Neural crest cell (in vitro differentiated cells): ENCODE results near the gene POLN. TPM values are rescaled to one million over a fixed set of nuclear protein-coding genes. Genes with fewer than 3 reads are reported as not detected.

Experiments used
- DNase-seq: peaks from one replicate; pipeline ENCODE4 v3.0.0; 2021; ENCODE audit warnings: low read depth, mixed read lengths, low spot score
- H3K27ac Mint-ChIP-seq: one replicate; pipeline ENCODE4 v1.8.0; 2021; ENCODE audit warnings: mild to moderate bottlenecking, mixed read lengths; ENCODE audit not compliant: unreplicated experiment
- H3K27me3 Mint-ChIP-seq: 2 replicates; pipeline ENCODE4 v1.8.0; 2021; ENCODE audit warnings: low read depth, mild to moderate bottlenecking, mixed read lengths
- H3K36me3 Mint-ChIP-seq: 2 replicates; pipeline ENCODE4 v1.8.0; 2021; ENCODE audit warnings: low read depth, mild to moderate bottlenecking, mixed read lengths
- H3K4me1 Mint-ChIP-seq: 2 replicates; pipeline ENCODE4 v1.8.0; 2021; ENCODE audit warnings: mixed read lengths
- H3K4me3 Mint-ChIP-seq: one replicate; pipeline ENCODE4 v1.8.0; 2021; ENCODE audit warnings: mild to moderate bottlenecking, mixed read lengths
- H3K9me3 Mint-ChIP-seq: 2 replicates; pipeline ENCODE4 v1.8.0; 2021; ENCODE audit warnings: mixed read lengths
- CTCF ChIP-seq: fragments of 200-600 bp; sonication (generic); conservative IDR thresholded peaks from 2 replicates; pipeline ENCODE4 v1.5.0; 2021; ENCODE audit warnings: antibody characterized with exemption, mild to moderate bottlenecking
- total RNA-seq: library from RNA; stranded (reverse); gene quantifications from 2 replicates; pipeline ENCODE4 v1.2.1, GENCODE V29; 2021

The POLN gene
- total RNA-seq, 1 donor from 2014 or later: 5.6 TPM

DNA sequence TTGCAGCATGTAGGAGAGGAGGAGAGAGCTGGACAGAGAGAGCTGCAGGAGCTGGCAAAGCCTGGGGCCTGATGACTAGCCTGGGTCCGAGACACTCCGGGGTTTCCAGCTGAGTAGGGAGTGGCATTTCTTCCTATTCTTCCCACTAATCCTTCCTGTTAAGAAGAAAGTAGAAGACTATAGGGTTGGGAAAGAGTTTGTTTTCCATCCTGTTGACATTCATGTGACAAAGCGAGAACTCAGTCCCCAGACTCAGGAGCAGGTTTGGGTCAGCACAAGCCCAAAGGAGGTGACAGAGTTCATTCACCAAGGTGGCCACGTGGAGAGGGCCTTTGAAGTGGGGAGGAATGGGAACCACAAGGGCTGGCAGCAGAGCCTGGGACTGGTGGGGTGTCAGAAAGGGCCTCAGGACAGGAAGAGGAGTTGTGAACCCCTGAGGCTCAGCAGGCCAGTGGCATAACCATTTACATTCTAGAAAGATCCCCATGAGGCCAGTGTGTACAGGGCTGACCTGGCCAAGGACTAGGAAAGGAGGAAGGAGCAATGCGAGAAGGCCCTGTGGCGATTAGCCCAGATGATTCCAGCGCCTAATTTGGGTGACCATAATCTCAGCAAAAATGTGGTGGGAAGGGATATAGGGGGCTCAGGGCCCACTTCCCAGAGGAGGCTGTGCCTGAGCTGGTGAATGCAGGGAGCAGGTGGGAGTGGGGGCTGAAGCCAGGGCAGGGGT, 3.3 kb upstream of the POLN start:
- H3K27me3 Mint-ChIP-seq: no peaks in the 10 kb centered on the region
- no peak for TF ChIP-seq CTCF

DNA sequence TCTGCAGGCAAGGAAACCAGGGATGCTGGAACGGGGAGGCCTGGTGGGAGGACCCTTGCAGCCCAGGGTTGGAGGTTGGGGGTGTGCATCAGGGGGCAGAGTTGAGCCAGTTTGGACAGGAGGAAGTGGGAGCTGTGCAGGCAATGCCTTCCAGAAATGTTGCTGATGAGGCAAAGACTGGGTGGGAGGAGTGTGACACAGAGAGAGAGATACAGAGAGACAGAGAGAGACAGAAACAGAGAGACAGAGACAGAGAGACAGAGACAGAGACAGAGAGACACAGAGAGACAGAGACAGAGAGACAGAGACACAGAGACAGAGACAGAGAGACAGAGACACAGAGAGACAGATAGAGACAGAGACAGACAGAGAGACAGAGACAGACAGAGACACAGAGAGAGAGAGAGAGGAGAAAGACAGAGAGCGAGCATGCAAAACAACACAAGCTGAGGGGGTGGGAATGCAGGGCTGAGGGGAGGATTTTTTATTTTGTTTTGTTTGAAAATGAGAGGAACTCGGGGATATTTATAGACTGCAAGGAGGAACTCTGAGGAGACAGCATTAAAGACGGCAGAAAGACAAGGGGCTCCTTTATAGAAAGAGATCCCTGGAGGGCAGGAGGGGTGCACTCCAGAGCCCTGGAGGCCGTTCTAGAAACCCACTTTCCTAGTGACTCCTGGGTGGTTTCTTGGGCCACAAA, 1.9 kb upstream of the POLN start:
- H3K36me3 Mint-ChIP-seq: no peaks in the 10 kb centered on the region
- peak overlapping the region; percentile 64 for H3K27ac Mint-ChIP-seq
- peak overlapping the region; percentile 81 for H3K4me3 Mint-ChIP-seq
- DNase-seq: peak; percentile 41
- H3K9me3 Mint-ChIP-seq: no peaks in the 10 kb centered on the region
- H3K4me1 Mint-ChIP-seq: peaks cover 50% of the 10 kb centered on the region
- peak; percentile 18 for TF ChIP-seq CTCF
- no peaks in the 10 kb centered on the region for H3K27me3 Mint-ChIP-seq

More for the DNA sequence above, 3.3 kb upstream of the POLN start:
- Mint-ChIP-seq H3K36me3 (no peaks in the 10 kb centered on the region), H3K9me3 (no peaks in the 10 kb centered on the region), H3K4me1 (peaks cover 38% of the 10 kb centered on the region), H3K4me3 (no peak overlapping the region), H3K27ac (no peak overlapping the region)
- peak; percentile 1 for DNase-seq

- no peaks in the 10 kb centered on the region for H3K36me3 Mint-ChIP-seq
- no peak for TF ChIP-seq CTCF
- H3K27ac Mint-ChIP-seq: no peak overlapping the region
- no peaks in the 10 kb centered on the region for H3K27me3 Mint-ChIP-seq
- peak overlapping the region; percentile 95 for H3K4me3 Mint-ChIP-seq
- H3K4me1 Mint-ChIP-seq: peaks cover 62% of the 10 kb centered on the region
- DNase-seq: no peak
- H3K9me3 Mint-ChIP-seq: no peaks in the 10 kb centered on the region
Measured at GRCh38 chr4:2241003-2241402, 918 bp downstream of the POLN start.

- peaks cover 35% of the 10 kb centered on the region for H3K4me1 Mint-ChIP-seq
- peaks cover 4% of the 10 kb centered on the region for H3K36me3 Mint-ChIP-seq
- H3K27me3 Mint-ChIP-seq: no peaks in the 10 kb centered on the region
- no peaks in the 10 kb centered on the region for H3K9me3 Mint-ChIP-seq
- peak overlapping the region; percentile 17 for H3K4me3 Mint-ChIP-seq
- TF ChIP-seq CTCF: no peak
- H3K27ac Mint-ChIP-seq: no peak overlapping the region
- DNase-seq: no peak
Measured at GRCh38 chr4:2236944-2237666, 4.8 kb downstream of the POLN start.

DNA sequence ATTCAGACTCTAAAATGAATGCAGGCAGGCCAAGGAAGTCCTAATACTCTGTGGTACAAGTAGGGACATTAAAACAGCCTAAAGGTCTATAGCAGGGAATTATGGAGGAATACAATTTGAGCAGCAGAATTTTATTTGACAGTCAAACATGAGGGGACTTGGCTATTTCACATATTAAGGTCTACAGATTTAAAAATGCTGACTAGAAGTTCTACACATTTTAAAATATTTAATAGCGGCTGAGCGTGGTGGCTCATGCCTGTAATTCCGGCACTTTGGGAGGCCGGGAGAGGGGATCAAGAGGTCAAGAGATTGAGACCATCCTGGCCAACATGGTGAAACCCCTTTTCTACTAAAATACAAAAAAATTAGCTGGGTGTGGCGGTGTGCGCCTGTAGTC, 10.8 kb downstream of the POLN start:
- no peak for DNase-seq
- no peak for TF ChIP-seq CTCF
- no peaks in the 10 kb centered on the region for H3K4me1 Mint-ChIP-seq
- peaks cover 4% of the 10 kb centered on the region for H3K36me3 Mint-ChIP-seq
- H3K4me3 Mint-ChIP-seq: no peak overlapping the region
- H3K27me3 Mint-ChIP-seq: no peaks in the 10 kb centered on the region
- no peak overlapping the region for H3K27ac Mint-ChIP-seq
- no peaks in the 10 kb centered on the region for H3K9me3 Mint-ChIP-seq
